SIG-M5 (cell line): Measurements from ENCODE around the gene GABRA6.
"Not testable (repeated sequence)": the region's sequence is repeated elsewhere in the genome, so short reads cannot be mapped to it uniquely, and the experiment has no call there.

Source experiments
- DNase-seq: peaks from one replicate; lab custom pipeline; 2025; lab: John Stamatoyannopoulos, UW

GABRA6 gene

DNA sequence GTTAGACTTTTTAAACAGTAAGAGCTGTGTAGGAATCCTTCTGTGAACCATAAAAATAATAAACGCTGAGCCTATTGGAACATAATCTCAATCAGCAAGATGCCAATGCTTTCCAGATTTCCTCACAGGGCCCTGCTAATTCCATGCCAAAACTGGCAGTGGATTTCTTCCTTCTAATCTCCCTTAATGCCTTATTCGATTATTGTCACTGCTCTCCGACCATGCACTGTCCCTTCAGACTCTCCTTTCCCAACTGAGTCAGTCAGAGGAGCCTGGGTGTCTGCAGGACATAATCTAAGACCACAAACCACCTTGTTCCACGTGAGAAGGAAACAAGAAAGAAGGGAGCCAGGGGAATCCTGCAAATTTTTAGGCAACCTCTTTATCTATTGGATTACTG, at the start of gene GABRA6:
Gene GABRA6 (plus strand): TSS at position 261 of the 400 bp plus-strand sequence. CDS start 269 bp downstream, outside the sequence.
- DNase-seq: no peak

- no peak for DNase-seq
These were observed 47.9 kb upstream of the GABRA6 start for GRCh38 chr5:161637591-161637990.

GRCh38 chr5:161641444-161641843, 44.1 kb upstream of the GABRA6 start:
- no peak for DNase-seq

- no peak for DNase-seq
These were observed 40.3 kb upstream of the GABRA6 start for GRCh38 chr5:161645264-161645663.

- not testable (repeated sequence) for DNase-seq
These were observed 33.6 kb upstream of the GABRA6 start for GRCh38 chr5:161651926-161652325.

GRCh38 chr5:161660806-161661205, 24.7 kb upstream of the GABRA6 start:
- DNase-seq: no peak

- DNase-seq: no peak
These were observed 22.1 kb upstream of the GABRA6 start for GRCh38 chr5:161663431-161663830.

DNA sequence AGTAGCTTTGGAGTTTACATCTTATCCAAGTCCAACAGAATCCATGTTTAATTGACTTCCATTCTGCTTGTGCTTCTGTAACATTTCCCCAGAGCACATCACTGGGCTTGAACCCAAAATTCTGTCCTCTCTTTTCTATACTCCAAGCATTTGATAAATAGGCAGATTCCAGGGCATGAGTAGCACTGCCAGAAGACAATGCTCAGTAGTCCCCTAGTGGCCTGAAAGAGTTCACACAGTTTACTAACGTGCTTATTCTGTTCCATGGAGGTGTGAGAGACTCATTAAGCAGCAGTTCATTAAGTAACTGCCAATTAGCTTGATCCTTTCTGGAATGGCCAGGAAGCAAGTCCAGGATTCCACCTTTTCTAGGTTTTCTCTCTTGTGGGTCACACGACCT, 9.4 kb upstream of the GABRA6 start:
- no peak for DNase-seq

DNA sequence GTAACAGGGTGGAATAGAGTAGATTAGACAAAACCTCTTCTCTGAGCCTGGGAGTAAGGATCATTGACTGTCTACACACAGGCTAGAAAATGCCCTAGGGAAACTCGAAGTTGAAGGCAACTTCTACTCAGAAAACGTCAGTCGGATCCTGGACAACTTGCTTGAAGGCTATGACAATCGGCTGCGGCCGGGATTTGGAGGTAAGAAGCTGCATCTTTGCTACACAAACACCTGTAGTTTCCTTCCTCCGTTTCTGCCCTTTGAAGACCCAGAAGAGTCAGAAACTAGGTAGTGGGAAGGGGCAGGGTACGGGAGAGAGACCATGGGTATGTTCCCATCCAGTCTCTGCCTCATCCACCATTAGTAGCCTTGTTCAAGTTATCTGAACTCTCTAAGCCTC, 628 bp downstream of the GABRA6 start:
- DNase-seq: no peak

DNA sequence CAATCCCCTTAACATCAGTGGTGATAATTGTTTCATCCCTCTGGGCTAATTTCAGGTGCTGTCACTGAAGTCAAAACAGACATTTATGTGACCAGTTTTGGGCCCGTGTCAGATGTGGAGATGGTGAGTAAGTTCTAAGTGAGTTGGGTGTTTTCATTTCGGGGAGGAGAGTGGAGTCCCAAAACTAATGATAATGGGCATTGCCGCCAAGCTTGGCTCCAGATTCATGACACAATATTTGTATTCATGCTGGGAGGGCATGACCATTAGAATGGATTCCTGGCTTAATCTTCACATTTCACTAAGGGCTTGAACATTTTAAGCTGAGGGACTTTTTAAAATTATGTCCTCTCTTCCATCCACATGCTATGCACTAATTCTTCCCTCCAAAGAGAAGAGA, 1.4 kb downstream of the GABRA6 start:
- no peak for DNase-seq

- DNase-seq: no peak
These were observed 1.8 kb downstream of the GABRA6 start for GRCh38 chr5:161687316-161687715.

DNA sequence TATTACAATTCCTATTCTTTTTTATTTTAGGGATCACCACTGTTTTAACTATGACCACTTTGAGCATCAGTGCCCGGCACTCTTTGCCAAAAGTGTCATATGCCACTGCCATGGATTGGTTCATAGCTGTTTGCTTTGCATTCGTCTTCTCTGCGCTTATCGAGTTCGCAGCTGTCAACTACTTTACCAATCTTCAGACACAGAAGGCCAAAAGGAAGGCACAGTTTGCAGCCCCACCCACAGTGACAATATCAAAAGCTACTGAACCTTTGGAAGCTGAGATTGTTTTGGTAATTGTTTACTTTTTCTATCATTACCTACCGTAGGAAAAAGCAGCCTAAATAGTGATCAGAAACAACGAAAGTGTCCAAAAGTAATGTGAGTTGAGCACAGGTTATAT, 6.4 kb downstream of the GABRA6 start:
- DNase-seq: no peak

- DNase-seq: no peak
These were observed 11.5 kb downstream of the GABRA6 start for GRCh38 chr5:161697001-161697400.

- no peak for DNase-seq
These were observed 14.5 kb downstream of the GABRA6 start for GRCh38 chr5:161700065-161700464.

- DNase-seq: no peak
These were observed 18.0 kb downstream of the GABRA6 start for GRCh38 chr5:161703528-161703927.

- no peak for DNase-seq
These were observed 21.9 kb downstream of the GABRA6 start for GRCh38 chr5:161707382-161707781.

GRCh38 chr5:161709239-161709638, 23.7 kb downstream of the GABRA6 start:
- DNase-seq: no peak

GRCh38 chr5:161713042-161713441, 27.5 kb downstream of the GABRA6 start:
- no peak for DNase-seq

DNA sequence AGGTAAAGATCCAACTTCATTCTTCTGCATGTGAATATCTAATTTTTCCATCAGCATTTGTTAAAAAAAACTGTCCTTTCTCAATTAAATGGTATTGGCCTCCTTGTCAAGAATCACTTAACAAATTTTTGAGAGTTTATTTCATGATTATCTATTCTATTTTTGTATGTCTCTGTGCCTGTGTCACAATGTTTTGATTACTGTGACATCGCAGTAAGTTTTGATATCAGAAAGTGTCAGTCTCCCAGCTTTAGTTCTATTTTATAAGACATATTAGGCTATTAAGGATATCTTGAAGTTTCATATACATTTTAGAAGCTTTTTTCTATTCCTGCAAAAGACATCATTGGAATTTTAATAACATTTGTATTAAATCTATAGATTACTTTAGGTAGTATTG, 33.6 kb downstream of the GABRA6 start:
- no peak for DNase-seq

DNA sequence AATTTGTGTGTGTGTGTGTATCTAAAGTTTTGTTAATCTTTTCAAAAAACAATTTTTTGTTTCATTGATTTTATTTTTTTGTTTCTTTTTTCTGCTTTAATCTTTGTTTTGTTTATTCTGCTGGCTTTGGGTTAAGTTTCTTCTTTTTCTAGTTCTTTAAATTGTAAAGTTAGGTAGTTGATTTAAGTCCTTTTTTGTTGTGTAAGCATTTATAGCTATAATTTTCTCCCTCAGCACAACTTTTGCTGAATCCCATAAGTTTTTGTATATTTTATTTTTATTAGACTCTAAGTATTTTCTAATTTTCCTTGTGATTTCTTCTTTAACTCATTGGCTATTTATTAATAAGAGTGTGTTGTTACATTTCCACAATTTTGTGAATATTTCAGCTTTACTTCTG, 34.9 kb downstream of the GABRA6 start:
- DNase-seq: no peak

DNA sequence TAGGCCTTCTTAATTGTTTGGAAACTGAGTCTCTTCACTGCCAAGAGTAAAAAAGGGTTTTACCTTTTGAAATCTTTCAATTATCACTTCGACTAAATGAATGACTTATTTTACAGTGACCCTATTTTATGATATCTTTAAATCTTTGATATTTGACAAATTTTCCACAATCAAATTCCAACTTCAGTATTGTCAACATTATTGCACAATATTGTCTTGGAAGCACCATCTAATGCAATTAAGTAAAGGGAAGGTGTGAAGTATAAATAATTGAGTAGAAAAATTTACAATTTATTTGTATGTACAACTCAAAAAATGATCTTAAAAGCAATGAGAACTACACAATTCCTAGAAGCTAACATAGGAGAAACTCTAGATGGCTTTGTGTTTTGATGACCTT, 49.2 kb downstream of the GABRA6 start:
- no peak for DNase-seq

DNA sequence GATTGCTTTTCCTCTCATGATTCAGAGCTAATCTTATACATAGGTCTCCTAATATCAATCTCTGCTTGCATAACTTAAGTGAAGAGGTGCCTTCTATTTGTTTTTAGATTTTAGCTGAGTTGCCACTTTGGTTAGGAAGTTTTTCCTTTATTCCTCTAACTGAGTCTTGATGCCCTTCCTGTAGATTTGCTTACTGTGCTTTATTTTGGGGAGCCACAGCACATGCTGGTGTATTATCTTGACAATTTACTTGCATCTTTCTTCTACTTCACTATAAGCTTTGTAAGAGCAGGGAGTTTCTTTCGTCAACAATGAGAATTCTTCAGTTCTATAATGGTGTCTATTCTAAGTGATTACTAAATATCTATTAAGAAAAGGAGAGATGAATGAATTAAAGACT, 54.9 kb downstream of the GABRA6 start:
- no peak for DNase-seq

- no peak for DNase-seq
These were observed 58.8 kb downstream of the GABRA6 start for GRCh38 chr5:161744276-161744675.

- DNase-seq: no peak
These were observed 59.9 kb downstream of the GABRA6 start for GRCh38 chr5:161745392-161745791.

- DNase-seq: no peak
These were observed 65.7 kb downstream of the GABRA6 start for GRCh38 chr5:161751265-161751664.
